EH (cell line): ENCODE measurements around the gene TBCB.
A peak's percentile ranks its signal among the peaks of the same experiment; 100 is the strongest.
"Not testable (repeated sequence)": the region's sequence is repeated elsewhere in the genome, so short reads cannot be mapped to it uniquely, and the experiment has no call there.

Source experiments
- DNase-seq: peaks from one replicate; pipeline ENCODE4 v3.0.0-alpha.2; 2015; ENCODE audit warnings: low read depth

Gene TBCB

GRCh38 chr19:36101550-36102327, 13.5 kb upstream of the TBCB start:
- DNase-seq, result no peak

GRCh38 chr19:36103040-36103626, 12.1 kb upstream of the TBCB start:
- DNase-seq, result no peak

GRCh38 chr19:36103842-36104552, 11.3 kb upstream of the TBCB start:
- peak; percentile 9 for DNase-seq

DNA sequence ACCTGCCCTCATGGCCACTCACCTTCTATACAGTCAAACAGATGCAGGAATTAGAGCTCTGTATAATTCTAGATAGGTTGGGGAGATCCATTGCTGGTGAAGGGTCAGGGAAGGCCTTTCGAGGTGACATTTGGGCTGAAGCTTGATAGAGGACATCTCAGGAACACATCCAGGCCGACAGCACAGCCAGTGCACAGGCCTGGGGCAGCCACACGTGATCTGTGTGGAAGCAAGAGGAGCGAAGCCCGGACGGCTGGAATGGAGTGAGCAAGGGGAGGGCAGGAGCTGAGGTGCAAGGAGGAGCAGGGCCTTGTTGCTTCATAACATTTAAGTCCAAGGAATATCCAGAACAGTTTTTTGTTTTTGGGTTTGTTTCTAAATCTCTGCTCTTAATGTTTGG, 8.8 kb upstream of the TBCB start:
- no peak for DNase-seq

- DNase-seq, result no peak
Measured at GRCh38 chr19:36106991-36107390, 8.3 kb upstream of the TBCB start.

DNA sequence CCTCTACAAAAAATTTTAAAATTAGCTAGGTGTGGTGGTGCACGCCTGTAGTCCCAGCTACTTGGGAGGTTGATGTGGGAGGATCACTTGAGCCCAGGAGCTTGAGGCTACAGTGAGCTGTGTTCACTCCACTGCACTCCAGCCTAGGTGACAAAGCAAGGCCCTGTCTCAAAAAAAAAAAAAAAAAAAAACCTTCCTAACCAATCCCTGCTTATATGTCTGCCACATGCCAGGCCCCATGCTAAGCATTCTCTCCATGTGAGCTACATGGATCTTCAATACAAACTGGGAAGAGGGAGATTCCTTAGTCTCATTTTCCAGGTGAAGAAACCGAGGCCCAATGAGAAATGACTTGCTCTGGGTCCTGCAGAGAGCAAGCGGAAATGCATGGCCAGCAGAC, 6.6 kb upstream of the TBCB start:
- DNase-seq, result no peak

DNA sequence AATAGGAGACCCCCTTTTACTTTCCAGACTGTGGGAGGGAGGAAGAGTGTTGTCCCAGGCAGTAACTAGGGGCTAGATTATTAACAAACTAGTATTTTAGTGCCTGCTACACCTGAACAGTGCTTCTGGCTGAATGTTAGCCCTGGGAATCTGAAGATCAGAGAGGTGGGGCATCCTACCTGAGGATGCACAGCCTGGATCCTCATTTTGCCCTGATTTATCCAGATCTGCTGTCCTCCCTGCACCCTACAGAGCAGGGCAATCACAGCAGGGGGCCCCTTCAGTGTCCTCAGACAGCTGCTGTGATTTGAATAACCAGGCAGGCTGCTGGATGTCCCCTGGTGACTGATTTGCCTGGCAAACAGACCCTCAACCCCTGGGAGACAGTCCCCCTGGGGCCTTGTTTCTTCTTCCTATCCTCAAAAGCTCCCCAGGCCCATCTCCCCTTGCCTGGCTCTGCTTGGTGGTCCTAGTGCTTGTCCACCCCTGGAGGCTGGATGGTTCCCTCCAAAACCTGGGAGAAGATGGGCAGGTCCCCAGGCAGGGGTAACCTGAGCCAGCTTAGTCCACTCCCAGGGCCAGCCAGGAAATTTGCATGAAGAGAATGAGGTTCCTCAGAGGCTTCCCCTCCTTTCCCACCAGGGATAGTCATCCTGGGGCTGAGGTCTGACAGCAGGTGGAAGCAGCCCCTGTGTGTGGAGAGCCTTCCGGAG, 4.6 kb upstream of the TBCB start, which contains the start of gene OVOL3:
Gene OVOL3, plus strand, starts transcription at position 657 of the 713 bp plus-strand sequence. CDS start 60 bp downstream, outside the sequence.
- no peak for DNase-seq

DNA sequence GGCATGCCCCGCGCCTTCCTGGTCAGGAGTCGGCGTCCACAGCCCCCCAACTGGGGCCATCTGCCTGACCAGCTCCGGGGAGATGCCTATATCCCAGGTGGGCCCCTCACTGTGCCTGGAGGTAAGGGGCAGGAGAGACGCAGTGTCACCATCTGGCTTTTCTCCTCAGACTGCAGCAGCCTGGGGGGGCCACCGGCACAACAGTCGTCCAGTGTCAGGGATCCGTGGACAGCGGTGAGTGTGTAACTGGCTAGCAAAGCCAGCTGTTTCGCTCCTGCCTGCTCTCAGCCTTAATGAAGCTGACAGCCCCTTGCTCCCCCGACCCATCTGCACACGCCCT, 4.1 kb upstream of the TBCB start:
- no peak for DNase-seq

- DNase-seq, result no peak
Measured at GRCh38 chr19:36112678-36113077, 2.6 kb upstream of the TBCB start.

DNA sequence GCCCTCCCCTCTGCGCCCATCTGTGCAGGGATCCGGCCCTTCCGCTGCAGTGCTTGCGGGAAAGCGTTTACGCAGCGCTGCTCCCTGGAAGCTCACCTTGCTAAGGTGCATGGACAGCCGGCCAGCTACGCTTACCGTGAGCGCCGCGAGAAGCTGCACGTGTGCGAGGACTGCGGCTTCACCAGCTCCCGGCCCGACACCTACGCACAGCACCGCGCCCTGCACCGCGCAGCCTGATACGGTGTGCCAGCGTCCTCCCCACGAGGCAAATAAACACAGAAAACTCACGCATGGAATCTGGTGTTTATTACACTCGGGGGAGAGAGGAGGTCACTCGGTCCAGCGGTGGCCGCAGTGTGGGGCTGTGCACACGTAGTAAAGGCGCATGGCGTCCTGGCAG, 1.8 kb upstream of the TBCB start:
- no peak for DNase-seq

DNA sequence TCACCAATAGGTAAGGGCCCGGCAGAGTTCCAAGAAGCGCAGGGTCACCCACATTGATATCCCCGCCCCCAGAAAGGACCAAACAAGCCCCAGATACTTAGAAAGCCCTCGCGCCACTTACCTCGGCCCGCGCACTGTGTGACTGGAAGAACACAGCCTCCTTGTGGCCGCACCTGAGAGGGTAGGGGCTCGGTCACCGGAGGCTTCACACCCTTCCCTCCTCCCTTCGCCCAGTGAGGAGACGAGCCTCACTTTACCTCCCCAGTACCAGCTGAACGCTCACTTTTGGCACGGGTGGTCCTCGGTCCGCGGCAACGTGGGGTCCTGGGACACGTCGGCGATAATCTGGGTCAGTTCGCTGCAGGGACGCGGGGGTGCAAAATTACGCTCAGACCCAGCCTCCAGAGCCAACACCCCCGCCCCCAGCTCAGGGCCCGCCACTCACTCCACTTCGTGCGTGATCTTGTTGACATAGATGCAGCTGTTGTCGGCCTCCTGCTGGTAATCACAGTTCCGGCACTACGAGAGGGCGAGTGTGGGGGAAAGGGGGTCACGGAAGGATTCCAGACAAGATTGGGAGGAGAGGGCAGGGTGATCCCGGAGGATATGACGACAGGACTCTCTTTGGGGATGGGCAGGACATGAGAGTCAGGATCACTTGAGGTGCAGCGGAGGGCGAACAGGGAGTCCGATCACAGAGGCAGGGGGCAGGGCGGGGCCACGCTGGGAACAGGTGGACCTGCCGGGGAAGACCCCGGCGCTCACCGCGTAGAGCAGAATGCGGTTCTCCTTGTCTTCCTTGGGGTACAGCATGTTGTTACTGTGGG, 1.2 kb upstream of the TBCB start:
- peak; percentile 55 for DNase-seq

GRCh38 chr19:36114721-36115452, 381 bp upstream of the TBCB start, which contains the start of gene POLR2I:
TSS of gene POLR2I (minus strand) at chr19:36114875. CDS start at chr19:36114856, 19 bp downstream.
- peak; percentile 100 for DNase-seq

- DNase-seq, result no peak
Measured at GRCh38 chr19:36116344-36116637, 1.0 kb downstream of the TBCB start.

- DNase-seq, result no peak
Measured at GRCh38 chr19:36120092-36120983, 5.1 kb downstream of the TBCB start.

DNA sequence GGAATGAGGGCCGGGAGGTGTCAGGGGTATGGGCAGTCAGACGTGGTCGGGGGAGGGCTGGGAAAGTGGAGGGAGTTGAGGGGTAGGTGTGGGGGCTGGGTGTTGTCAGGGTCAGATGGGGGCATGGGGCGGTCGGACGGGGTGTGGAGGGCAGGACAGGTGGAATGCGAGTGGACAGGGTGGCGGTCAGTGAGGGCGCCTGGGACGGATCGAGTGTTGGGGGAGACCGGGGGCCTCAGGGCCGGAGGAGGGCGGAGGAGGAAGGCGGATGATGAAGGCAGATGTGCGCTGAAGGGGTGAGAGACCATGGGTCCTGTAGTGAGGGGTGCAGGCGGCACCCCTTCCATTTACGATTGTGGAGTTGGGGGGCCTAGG, 5.7 kb downstream of the TBCB start:
- no peak for DNase-seq

GRCh38 chr19:36121486-36122124, 6.3 kb downstream of the TBCB start:
- no peak for DNase-seq

DNA sequence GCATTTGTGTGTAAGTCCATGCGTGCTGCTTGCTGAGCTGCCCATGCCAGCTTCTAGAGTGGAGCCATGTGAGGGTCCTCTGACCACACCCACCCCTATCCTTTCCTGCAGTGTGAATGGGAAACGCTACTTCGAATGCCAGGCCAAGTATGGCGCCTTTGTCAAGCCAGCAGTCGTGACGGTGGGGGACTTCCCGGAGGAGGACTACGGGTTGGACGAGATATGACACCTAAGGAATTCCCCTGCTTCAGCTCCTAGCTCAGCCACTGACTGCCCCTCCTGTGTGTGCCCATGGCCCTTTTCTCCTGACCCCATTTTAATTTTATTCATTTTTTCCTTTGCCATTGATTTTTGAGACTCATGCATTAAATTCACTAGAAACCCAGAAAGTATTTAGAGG, 10.3 kb downstream of the TBCB start:
- DNase-seq, result no peak

DNA sequence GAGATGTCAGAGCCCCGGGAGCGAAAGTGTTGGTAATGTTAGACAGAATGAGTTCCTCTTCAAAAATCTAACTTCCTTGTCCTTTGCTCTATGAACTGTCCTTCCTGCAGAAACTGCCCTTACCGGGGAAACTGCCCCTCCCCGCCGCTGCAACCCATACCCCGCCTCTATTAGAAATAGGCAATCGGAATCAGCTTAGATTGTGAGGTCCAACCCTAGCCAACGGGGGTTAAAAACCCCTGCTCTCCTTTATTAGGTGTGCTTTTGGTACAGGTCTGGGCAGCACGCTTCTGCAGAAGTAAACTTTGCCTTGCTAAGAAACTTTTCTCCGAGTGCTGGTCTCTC, 13.1 kb downstream of the TBCB start:
- DNase-seq, result no peak

DNA sequence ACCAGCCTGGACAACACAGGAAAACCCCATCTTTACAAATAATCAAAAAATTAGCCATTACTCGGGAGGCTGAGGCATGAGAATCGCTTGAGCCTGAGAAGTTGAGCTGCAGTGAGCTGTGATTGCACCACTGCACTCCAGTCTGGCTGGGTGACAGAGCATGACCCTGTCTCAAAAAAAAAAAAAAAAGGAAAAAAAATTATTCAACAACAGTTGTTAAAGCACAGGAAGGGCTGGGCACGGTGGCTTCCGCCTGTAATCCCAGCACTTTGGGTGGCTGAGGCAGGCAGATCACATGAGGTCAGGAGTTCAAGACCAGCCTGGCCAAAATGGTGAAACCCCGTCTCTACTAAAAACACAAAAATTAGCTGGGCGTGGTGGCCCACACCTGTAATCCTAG, 16.0 kb downstream of the TBCB start:
- DNase-seq, result not testable (repeated sequence)

DNA sequence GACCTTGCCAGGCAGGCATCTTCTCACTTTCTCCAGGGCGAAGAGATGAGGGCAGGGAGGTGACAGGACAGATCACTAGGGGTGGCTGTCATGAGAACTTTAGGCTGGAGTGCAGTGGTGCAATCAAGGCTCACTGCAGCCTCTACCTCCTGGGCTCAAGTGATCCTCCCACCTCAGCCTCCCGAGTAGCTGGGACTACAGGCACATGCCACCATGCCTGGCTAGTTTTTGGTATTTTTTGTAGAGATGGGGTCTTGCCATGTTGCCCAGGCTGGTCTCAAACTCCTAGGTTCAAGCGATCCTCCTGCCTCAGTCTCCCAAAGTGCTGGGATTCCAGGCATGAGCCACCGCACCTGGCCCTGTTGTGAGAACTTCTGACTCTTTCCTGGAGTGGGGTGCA, 19.6 kb downstream of the TBCB start:
- not testable (repeated sequence) for DNase-seq
